ENCODE data around the gene ACLY. TPM values are rescaled to one million over a fixed set of nuclear protein-coding genes. Genes with fewer than 3 reads are reported as not detected.
"Not testable (repeated sequence)": the region's sequence is repeated elsewhere in the genome, so short reads cannot be mapped to it uniquely, and the experiment has no call there.

Gene ACLY
- polyA plus RNA-seq, 2 of the 4 experiments (the other 2 are of a cell fraction) = 355 to 376 TPM

DNA sequence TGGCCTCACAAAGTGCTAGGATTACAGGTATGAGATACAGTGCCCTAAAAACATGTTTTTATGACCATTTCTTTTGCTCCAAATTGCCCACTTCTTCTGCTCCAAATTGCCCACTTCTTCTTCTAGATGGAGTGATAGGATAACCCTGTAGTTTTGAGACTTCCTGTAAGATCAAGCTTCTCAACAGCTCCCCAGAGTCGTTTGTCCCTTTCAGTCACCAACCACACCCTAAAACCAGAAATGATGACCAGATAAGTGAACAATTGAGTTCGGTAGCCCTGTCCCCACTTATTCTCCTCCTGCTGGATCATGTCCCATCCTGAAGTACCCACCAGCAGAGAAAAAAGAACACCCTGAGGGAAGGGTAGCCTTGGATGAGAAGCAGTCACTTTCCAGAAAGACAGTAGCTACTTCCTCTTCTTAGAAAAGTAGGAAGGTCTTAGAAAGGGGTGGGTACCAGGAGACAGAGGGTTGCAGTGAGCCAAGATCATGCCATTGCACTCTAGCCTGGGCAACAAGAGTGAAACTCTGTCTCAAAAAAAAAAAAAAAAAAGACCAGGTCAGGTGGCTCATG lies 14.2 kb upstream of the ACLY start:
- H3K27ac ChIP-seq = no peak overlapping the region
- H3K4me3 ChIP-seq = no peak overlapping the region
- no peak for DNase-seq (ENCODE audit: low read depth in 1 of 2, low spot score in 1 of 2)
- H3K4me2 ChIP-seq = no peak overlapping the region
- TF ChIP-seq CBX2 (IDR thresholded peaks at IDR 0.05; ENCODE audit: borderline replicate concordance, low read depth) = no peak
- TF ChIP-seq RFX5 (IDR thresholded peaks at IDR 0.05) = no peak
- TF ChIP-seq, protein P1, sequence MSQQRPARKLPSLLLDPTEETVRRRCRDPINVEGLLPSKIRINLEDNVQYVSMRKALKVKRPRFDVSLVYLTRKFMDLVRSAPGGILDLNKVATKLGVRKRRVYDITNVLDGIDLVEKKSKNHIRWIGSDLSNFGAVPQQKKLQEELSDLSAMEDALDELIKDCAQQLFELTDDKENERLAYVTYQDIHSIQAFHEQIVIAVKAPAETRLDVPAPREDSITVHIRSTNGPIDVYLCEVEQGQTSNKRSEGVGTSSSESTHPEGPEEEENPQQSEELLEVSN (IDR thresholded peaks at IDR 0.05; ENCODE audit: borderline replicate concordance, low read depth) = no peak
- TF ChIP-seq ZNF302 (CRISPR knock-in tag; IDR thresholded peaks at IDR 0.05) = no peak
- TF ChIP-seq HDAC2 (IDR thresholded peaks at IDR 0.05) = no peak
- no peak for TF ChIP-seq CBX8 (IDR thresholded peaks at IDR 0.05)
- TF ChIP-seq CHD2 (IDR thresholded peaks at IDR 0.05; ENCODE audit: low read length, partially characterized antibody) = no peak
- no peak for TF ChIP-seq BHLHE40 (IDR thresholded peaks at IDR 0.05; ENCODE audit: low read depth, low read length)
- TF ChIP-seq, protein P2, sequence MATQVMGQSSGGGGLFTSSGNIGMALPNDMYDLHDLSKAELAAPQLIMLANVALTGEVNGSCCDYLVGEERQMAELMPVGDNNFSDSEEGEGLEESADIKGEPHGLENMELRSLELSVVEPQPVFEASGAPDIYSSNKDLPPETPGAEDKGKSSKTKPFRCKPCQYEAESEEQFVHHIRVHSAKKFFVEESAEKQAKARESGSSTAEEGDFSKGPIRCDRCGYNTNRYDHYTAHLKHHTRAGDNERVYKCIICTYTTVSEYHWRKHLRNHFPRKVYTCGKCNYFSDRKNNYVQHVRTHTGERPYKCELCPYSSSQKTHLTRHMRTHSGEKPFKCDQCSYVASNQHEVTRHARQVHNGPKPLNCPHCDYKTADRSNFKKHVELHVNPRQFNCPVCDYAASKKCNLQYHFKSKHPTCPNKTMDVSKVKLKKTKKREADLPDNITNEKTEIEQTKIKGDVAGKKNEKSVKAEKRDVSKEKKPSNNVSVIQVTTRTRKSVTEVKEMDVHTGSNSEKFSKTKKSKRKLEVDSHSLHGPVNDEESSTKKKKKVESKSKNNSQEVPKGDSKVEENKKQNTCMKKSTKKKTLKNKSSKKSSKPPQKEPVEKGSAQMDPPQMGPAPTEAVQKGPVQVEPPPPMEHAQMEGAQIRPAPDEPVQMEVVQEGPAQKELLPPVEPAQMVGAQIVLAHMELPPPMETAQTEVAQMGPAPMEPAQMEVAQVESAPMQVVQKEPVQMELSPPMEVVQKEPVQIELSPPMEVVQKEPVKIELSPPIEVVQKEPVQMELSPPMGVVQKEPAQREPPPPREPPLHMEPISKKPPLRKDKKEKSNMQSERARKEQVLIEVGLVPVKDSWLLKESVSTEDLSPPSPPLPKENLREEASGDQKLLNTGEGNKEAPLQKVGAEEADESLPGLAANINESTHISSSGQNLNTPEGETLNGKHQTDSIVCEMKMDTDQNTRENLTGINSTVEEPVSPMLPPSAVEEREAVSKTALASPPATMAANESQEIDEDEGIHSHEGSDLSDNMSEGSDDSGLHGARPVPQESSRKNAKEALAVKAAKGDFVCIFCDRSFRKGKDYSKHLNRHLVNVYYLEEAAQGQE (IDR thresholded peaks at IDR 0.05) = no peak
- TF ChIP-seq PHF8 (IDR thresholded peaks at IDR 0.05; ENCODE audit: borderline replicate concordance, low read depth) = no peak
- TF ChIP-seq CEBPB (IDR thresholded peaks at IDR 0.05) = no peak
- no peak for TF ChIP-seq RARB (CRISPR knock-in tag; IDR thresholded peaks at IDR 0.05)
- no peak for TF ChIP-seq MAFK (IDR thresholded peaks at IDR 0.05; ENCODE audit: partially characterized antibody)
- TF ChIP-seq TP53 (CRISPR knock-in tag; IDR thresholded peaks at IDR 0.05) = no peak
- no peak for TF ChIP-seq HOXB13 (CRISPR knock-in tag; IDR thresholded peaks at IDR 0.05; ENCODE audit: low read depth)
- no peak for TF ChIP-seq FOXS1 (CRISPR knock-in tag; IDR thresholded peaks at IDR 0.05)
- TF ChIP-seq KDM1A (IDR thresholded peaks at IDR 0.05; ENCODE audit: low read depth) = no peak
- FAIRE-seq = no peak
- H3K4me1 ChIP-seq = peaks cover 27% of the 10 kb centered on the region
- CTCF ChIA-PET = interaction anchor here (0.7 to 12.8 kb wide), 8 partner anchors 13 to 168 kb away, joined by 3 to 122 read pairs (median 4); partner anchors contain the start of genes CNP and JUP
- H3K9me3 ChIP-seq = no peaks in the 10 kb centered on the region
- whole genome bisulfite sequencing (ENCODE audit: missing lambda C conversion rate) = 39% methylated on average over 2 of the region's 2 CpGs
- POLR2A ChIA-PET = interaction anchor here (0.6 kb wide), 1 partner anchor 84 kb away, joined by 3 read pairs; the partner anchor contains the start of gene DNAJC7
- no peak for ATAC-seq

DNA sequence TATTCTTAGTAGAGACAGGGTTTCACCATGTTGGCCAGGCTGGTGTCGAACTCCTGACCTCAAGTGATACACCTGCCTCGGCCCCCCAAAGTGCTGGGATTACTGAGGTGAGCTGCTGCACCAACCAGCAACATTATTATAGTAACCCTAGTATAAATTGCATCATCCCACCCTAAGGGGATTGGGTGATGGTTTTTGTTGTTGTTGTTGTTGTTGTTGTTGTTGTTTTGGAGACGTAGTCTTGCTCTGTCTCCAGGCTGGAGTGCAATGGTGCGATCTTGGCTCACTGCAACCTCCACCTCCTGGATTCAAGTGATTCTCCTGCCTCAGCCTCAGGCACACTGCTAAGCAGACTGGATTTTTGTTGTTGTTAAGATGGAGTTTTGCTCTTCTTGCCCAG lies 13.0 kb upstream of the ACLY start:
- peak overlapping the region; percentile 81 for H3K4me2 ChIP-seq
- FAIRE-seq; H3K9me3 ChIP-seq; DNase-seq (ENCODE audit: low read depth in 1 of 2, low spot score in 1 of 2); H3K4me3 ChIP-seq; ATAC-seq: not testable (repeated sequence)
- WGBS (ENCODE audit: missing lambda C conversion rate) = 89% methylated on average over 4 of the region's 4 CpGs
- H3K27ac ChIP-seq = peak overlapping the region in 1 of 2 experiments; percentile 89; a peak in 2 of 6 replicates
- H3K4me1 ChIP-seq = peaks cover 27% of the 10 kb centered on the region
- TF ChIP-seq CEBPB (IDR thresholded peaks at IDR 0.05) = 0 out of 4 replicates have a peak, but pooled peaks of 1 of the 2 experiments have one; percentile 4
- POLR2A ChIA-PET = interaction anchor here (2.7 kb wide), 1 partner anchor 12 kb away, joined by 47 read pairs; the partner anchor contains the start of gene ACLY
- CTCF ChIA-PET = interaction anchor here (1.0 to 12.8 kb wide), 3 partner anchors 17 to 95 kb away, joined by 4 to 122 read pairs (median 4); partner anchors contain the start of gene CNP

DNA sequence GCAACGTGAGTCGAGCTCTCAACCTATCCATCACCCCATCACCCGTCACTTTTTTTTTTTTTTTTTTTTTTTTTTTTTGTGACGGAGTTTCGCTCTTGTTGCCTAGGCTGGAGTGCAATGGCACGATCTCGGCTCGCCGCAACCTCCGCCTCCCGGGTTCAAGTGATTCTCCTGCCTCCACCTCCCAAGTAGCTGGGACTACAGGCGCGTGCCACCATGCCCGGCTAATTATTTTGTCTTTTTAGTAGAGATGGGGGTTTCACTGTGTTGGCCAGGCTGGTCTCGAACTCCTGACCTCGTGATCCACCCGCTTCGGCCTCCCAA lies 12.0 kb upstream of the ACLY start:
- FAIRE-seq; DNase-seq (ENCODE audit: low read depth in 1 of 2, low spot score in 1 of 2); H3K9me3 ChIP-seq: not testable (repeated sequence)
- POLR2A ChIA-PET = interaction anchor here (0.5 to 2.7 kb wide), 27 partner anchors 9 to 1067 kb away, joined by 3 to 47 read pairs (median 4); partner anchors contain the start of genes ACLY, CNP, DNAJC7 and JUP
- 57% methylated on average over 18 of the region's 18 CpGs for WGBS (ENCODE audit: missing lambda C conversion rate)
- H3K4me2 ChIP-seq = peak overlapping the region; percentile 81
- peak overlapping the region; percentile 55 for H3K4me3 ChIP-seq
- H3K27ac ChIP-seq = peak overlapping the region; percentile 76 to 89
- peak; percentile 62 to 69; a peak in 4 of 6 replicates for ATAC-seq
- peak; percentile 80; the same call in 1 of the 2 replicates for TF ChIP-seq HOXB5 (CRISPR knock-in tag; IDR thresholded peaks at IDR 0.05)
- CTCF ChIA-PET = interaction anchor here (0.7 to 12.8 kb wide), 25 partner anchors 9 to 193 kb away, joined by 3 to 122 read pairs (median 3); partner anchors contain the start of genes ACLY, CNP, NKIRAS2 and P3H4
- H3K4me1 ChIP-seq = peaks cover 31% of the 10 kb centered on the region
